NCI-H526 treated with DMSO at 0.1 percent for 48 hours (cell line): Measurements from ENCODE around the gene NMRK1.
A peak's percentile ranks its signal among the peaks of the same experiment; 100 is the strongest.

ENCODE experiments used
- DNase-seq: peaks from one replicate; lab custom pipeline; 2025; lab: John Stamatoyannopoulos, UW

NMRK1 gene

DNA sequence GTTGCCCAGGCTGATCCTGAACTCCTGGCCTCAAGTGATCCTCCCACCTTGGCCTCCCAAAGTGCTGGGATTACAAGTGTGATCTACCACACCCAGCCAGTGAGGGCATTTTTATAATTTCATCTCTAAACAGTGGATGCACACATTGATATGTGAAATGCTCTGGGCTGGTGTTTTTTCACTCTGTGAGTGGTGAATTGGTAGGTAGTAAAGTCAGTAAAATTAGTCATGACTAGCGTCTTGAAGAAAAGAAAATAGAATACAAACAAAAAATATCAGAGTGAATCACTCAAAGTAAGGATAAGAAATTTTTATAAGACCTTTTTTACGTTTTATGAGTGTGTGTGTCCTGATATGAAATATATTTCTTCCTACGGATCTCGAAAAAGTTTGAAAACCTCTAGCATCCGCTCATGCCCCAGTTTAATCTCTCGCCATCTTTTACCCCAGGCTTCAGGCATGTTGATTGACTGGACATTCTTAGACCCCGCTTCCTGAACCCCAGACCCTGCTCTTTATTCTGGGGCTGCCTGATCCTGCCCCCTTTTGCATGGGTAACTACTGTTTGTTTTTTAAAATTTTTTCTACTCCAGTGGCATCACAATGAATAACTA is 14.3 kb upstream of the NMRK1 start:
- DNase-seq: no peak

DNA sequence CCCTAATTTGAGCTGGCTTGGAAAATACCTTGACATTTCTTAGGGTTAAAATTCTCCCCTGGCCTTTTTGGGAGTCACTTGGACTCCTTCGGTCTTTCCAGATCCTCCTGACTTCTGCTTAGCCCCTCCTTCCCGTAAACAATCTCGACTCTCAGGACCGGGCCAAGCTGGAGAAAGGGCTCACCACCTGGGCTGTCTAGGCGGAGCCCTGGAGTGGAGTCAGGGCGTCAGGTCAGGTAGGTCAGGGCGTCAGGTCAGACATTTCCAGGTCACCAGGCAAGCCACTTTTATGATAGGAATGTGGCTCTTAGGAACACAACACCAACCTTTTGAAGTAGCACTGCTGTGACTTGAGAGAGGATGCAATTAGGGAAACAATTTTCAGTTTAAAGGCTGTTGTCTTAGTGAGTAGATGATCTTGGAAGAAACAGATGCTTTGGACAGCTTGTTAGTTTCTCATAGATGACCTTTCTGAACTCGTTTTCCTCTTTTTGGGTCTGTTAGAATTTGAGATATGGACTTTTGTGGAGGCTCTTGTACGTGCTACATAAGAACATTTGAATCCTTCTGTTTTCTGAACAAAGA is 13.1 kb upstream of the NMRK1 start:
- no peak for DNase-seq

DNA sequence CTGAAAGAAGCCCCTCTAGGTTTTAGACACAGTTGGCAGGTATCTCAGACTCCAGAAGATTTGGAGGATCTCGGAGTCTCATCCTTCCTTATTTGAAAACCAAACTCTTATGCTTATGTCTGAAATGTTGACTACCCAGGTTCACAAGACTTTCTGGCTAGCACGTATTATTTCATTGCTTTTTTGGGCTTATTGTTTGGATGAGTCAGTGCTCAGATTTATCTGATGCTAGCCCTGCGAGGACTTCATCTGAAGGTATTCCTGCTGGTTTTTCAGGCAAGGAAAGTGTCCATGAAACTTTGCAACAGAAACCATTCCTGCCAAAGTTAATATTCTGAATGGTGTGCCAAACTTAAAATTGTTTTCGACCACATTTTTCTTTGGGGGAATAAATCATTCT is 8.8 kb upstream of the NMRK1 start:
- no peak for DNase-seq

DNA sequence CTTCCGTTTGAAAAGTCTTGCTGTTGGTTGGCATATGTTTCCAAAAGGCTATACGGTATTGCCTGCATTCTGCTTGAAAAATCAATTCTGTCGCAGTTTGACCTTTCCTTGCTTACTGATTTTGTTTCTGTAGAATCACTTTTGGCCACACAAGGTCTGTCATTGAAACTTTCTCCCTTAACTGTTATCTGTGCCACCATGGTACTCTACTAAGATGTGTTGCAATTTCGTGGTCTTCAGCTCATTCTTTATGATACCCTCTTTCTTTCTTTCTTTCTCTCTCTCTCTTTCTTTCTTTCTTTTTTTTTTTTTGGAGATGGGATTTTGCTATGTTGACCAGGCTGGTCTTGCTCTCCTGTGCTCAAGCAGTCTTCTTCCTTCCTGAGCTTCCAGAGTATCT is 4.8 kb upstream of the NMRK1 start:
- DNase-seq: no peak

DNA sequence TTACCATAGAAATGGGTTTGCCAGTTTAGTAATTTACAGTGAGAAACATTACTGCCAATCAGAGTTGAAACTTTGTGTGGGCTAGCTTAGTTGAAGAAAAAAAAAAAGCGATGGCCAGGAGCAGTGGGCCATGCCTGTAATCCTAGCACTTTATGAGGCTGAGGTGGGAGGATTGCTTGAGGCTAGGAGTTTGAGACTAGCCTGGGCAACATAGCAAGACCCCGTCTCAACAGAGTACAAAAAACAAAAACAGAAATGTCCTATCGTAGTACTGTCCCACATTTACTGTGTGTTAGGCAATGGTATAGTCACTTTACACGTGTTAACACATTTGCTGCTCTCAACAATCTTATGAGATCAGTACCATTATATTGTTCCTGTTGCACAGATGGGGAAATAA is 2.6 kb upstream of the NMRK1 start:
- DNase-seq: no peak

DNA sequence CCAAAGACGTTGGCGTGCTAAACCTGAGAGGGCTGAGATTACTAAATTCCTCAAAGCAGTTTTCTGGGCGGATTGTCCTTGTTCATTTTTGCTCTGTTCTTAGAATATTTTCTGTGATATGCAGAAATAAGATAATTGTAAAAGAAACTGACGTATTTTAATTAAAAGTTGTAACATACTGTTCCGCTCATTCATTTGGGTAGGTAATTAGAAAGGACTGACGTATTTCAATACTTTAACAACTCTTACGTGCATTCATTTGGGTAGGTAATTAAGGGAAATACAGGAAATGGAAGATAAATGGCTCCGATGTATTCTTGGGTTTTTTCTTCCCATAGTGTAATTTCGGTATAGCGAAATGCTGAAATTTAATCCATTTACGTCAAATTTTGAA is 1.4 kb upstream of the NMRK1 start:
- no peak for DNase-seq

DNA sequence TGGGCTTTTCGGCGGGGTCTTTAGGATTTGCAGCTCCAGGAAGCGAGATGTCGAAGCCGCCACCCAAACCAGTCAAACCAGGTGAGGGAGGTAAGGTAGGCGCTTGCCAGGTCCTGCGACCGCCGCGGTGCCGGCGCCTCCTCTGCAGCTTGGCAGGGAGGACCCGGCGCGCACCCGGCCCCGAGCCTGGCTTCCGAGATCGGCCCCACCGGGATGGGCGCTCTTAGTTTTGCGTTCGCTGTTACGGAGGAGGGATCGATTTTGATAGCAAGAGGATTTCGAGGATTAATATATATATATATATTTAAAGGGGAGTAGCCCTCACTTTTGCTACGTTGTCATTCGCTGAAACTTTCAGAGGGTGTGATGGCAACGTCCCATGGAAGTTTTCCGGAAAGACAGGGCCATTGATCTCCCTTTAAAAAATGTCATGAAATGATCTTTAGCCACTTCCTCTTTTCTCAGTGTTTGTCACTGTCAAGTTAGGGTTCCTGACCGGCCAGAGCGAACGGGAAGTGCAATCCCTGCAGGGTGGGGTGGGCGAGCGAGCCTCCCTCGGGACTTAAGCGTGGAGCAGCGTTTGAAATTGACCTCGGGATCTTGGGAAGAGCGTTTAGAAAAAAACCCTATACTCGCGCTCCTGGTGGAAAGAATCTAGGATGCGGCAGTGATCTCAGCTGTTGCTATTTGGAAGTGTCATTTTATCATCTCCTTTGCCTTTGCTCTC is 854 bp upstream of the NMRK1 start:
- DNase-seq: peak; percentile 25

DNA sequence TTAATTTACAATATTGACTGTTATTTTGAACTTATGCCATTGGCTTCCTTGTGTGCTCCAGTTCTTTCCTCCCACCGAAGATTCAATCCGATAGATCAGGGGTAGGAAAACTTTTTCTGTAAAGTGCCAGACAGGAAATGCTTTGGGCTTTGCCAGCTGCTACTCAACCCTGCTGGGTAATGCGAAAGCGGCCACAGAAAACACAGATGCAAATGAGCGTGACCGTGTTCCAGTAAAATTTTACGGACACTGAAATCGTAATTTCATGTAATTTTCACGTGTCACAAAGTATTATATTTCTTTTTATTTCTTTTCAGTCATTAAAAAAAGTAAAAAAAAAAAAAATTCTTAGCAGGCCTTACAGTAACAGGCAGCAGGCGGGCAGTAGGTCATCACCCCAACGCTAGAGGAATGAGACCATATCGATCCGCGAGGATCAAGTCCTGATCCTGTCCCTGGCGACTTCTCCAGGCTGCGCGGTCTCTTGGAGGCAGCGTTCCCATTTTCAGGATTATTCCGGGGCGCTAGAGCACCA is 599 bp downstream of the NMRK1 start:
- no peak for DNase-seq

DNA sequence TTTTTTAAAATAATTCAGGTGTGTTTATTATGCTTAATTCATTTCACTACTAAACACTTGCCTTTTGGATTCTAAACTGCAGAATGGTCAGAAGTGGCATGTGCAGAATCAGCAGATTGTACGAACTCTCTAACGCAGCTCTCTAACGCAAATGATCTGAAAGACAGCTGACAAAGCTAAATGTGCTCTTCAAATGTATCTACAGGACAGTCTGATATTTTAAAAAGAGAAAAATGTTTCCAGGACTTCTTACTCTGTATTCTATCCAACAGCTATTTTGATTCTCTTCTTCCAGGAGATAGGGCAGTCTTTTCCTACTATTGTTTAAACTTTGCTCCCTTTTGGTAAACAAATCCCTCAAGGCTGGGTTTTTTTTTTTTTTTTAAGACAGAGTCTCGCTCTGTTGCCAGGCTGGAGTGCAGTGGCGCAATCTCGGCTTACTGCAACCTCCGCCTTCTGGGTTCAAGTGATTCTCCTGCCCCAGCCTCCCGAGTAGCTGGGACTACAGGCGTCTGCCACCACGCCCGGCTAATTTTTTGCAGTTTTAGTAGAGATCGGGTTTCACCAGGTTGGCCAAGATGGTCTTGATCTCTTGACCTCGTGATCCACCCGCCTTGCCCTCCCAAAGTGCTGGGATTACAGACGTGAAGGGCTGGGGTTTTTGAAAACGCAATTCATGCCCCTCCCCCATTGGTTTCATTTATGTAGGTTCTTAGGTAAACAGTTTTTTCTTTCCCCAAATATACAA is 1.2 kb downstream of the NMRK1 start:
- no peak for DNase-seq

DNA sequence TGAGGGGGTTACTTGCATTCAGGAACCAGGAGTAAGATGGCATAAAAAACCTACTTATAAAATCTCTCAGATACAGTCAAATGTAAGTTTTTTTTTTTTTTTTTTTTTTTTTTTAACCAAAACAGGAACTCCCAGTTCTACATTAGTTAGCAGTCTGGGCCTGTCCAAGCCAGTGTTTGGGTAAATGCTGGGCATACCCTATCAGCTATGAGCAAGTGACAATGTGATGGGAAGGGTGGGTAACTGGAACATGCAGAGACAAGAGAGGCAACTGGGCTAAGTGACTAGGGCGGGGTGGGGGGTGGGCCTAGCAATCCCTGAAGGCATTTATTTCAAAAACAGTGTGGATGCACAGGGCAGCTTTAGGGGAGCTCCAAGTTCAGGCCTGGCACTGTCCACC is 2.3 kb downstream of the NMRK1 start:
- no peak for DNase-seq

DNA sequence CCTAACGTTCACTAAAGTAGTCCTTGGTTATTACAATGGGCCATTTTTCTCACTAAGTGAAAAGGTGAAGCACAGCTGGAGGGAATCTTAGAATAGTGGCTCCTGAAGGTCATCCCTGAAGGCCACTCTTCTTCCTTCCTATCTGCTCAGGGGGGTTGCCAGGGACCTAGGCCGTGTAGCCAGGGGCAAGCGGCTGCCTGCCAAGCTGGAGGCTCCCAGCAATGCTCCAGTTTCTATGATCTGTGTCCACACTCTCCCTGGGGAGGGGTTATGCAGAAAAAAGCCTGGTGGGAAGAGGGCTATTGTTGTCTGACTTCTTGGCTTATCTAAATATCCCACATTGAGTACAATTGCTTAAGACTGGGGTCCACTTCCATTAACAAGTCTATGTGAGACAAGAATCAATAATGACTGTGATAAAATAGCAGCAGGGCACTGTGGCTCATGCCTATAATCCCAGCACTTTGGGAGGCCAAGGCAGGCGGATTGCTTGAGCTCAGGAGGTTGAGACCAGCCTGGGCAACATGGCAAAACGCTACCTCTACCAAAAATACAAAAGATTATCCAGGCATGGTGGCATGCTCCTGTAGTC is 3.8 kb downstream of the NMRK1 start:
- no peak for DNase-seq

DNA sequence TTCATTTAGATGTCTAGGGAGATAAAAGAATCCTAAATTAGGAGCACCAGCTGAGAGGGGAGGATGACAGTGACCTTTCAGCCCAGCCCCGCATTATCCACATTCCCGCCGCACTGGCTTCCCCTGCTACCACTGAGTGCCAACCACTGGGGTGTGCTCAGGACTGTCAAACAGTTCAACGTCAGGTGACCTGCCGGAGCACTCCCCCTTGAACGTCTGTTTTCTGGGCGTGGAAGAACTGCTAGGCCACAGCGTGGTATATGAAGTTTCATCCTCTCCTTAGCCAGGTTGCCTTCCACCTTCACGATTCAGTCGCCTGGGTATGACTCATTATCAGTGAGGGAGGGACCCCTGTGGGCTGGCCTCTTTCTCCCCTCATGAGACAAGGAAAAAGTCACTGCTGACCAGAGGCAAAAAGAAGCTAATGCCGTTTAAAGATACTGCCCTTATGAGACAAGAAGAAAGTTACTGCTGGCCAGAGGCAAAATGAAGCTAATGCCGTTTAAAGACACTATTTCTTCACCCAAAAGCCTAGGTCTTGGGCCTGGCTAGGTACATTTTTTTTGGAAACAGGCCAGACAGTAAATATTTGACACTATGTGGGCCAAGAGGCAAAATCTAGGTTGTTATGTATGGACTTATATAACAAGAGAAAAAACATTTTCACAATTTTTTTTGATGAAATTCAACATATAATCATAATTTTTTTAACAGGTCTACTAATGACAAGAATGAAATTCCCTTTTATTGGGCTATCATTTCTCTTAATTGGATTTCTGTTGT is 4.6 kb downstream of the NMRK1 start:
- no peak for DNase-seq

DNA sequence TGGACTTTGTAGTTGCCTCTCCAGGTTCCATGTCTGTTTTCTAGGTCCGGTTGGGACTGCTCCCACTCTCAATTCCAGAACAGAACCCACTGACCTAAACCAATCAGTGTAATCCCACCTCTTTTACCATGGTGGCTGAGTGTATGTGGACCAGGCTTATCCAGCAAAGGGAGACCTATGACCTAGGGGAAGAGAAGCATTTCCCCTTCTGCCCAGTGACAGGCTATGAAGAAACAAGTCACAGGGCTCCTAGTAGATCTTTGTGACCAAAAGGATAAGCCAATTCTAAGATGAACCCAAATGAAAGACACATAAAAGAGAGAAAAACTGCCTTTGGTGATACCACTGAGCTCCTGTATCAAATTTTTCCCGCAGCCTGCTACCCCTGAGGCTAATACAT is 6.3 kb downstream of the NMRK1 start:
- DNase-seq: no peak

DNA sequence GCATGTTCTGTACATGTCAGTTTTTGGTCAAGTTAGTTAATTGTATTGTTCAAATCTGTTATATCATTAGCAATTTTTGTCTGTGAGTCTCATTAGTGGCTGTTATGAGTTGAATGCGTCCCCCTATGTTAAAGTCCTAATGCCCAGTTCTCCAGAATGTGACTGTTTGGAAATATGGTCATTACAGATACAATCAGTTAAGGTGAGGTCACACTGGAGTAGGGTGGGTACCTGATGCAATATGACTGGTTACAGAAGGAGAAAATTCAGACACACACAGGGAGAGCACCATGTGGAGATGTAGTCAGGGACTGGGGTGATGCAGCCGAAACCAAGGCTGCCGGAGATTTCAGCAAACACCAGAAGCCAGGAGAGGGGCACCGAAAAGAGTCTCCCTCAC is 15.1 kb downstream of the NMRK1 start:
- DNase-seq: no peak

DNA sequence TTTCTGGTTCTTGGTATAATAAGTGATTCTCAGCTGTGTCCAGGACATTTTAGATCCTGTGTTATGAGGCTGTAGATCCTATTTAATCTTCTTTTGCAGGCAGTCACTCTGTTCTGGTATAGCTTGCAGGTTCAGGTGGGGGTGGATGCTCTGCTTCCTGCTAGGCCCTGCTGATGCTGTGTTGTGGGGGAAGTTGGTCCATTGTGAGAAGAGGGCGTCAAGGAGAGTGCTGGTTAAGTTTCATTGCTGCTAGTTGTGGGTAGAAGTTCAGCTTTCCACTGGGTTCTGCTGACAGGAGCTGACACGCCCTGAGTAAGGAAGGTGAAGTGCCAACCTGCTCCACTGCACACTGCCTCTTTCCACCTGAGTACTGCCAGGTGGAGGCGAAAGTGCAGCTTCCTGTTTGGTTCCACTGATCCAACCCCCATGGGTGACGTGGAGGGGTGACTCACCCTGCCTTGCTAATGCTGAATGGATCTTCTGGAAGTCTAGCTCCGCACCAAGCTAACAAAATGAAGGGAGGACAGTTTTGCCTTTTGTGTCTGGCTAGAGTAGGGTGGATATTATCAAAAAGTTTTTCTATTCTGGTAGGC is 16.3 kb downstream of the NMRK1 start:
- no peak for DNase-seq

DNA sequence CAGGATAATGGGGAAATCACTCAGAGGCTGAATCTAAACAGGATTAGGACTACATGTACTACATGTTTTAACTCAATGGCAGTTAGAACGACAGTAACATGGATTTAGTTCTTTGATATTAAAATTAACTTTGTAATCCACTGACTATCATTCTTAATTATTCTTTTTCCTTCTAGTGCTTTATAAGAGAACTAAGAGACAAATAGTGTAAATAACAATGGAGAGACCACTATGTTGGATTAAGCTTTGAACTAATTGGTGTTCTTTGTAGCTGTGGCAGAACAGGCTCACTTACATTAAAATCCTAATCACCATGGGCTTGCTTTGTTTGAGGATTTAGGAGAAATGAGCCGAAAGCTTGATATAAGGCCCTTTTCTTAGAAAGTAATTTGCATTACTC is 18.8 kb downstream of the NMRK1 start:
- no peak for DNase-seq

DNA sequence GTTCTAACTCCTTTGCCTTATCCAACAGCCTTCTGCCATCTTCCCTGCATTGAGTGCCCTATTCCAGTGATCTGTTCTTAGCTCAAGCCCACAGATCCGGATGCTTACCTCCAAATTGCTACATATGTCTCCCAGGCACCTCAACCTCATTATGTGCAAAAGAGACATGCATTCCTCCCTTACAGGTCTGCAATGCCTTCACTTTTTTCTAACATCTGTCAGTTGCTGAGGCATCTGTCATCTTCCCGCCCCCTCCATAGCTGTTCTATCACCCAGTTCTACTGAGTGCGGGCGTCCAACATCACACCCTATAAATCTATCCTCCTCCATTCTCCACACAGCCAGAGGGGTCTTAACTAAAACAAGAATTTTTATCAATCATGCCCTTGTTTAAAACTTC is 20.1 kb downstream of the NMRK1 start:
- DNase-seq: no peak

DNA sequence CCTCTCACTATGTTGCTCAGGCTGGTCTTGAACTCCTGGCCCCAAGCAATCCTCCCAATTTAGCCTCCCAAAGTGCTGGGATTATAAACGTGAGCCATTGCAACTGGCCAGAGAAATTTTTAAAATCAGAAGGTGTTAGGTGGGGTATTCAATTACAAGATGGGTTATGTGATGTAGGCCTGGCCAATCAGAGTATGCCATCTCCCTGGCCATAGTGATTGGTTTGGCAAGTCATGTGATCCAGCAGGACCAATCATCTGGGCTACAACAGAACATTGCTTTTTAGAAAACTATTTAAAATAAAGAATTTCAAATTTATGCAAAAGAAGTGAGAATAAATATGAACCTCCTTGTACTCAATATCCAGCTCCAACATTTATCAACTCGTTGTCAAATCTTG is 22.4 kb downstream of the NMRK1 start:
- no peak for DNase-seq

DNA sequence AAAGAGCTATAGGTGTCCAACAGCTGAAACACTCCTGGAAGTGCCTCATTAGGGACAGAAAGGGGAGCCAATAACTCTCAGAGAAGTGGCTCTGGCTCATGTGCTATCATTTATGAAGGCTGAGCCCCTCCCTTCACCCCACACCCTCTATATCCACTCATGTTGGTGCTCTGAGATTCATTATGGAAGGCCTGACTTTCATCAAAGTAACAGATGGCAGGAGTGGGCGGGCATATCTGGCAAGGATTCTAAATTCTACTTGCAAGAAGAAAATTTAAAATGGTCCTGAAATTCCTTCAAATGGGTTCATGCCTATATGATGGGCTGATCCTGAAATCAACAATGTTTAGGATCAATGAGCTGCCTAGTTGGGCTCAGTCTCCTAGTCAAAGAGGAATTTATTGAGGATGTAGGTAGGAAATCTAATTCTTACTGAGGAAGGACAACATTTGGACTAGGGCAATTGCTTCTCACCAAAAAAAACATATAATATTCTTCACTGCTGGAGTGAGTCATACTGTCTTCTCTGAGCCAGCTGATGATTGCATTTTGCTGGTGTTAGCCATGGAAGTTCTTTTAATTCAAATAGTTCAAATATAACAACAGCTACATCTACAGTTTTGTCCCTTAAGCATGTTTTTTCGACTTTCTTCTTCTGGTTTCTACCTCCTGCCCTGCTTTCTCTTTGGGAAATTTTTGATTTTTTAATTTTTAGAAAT is 23.5 kb downstream of the NMRK1 start:
- no peak for DNase-seq

DNA sequence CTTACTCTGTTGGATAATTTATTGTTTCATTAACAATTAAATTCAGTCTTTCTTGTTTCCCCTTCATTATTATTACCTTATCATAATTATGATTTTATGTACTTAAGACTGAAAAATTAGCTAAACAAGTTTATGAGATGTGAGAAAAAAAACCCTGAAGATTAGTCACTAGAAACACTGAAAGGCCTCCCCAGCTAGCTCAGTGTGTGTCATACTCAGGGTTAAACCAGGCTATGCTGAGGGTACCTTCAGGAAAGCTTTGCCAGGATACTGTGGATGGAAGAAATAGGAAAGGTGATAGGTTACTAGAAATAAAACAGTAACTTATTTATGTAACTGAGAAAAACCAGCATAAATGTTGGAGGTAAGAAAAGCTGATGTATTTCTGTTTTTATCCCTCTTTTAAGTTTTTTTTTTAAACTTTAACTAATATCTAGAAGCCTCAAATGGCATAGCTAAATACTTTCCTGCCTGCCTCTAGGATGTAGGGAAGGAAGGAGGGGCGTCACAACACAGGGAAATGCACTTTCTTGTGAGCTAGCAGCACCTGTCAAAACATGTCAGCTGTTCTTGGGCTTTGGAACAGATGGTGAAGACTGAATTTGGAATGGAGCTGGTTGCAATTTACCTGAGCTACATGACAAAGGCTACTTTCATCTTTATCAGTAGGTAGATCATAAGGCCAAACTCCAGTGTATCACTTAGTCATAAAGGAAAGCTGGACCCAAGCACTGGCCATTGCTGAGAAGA is 24.2 kb downstream of the NMRK1 start:
- DNase-seq: no peak
